Endodermal cell (in vitro differentiated cells): ENCODE data around the gene TTC29. TPM values are rescaled to one million over a fixed set of nuclear protein-coding genes. Genes with fewer than 3 reads are reported as not detected.

Experiments
- DNase-seq: peaks from one replicate; pipeline ENCODE4 v3.0.0-alpha.2; 2017
- H3K27ac ChIP-seq: 2 replicates; pipeline ENCODE4 v1.5.1; 2013; ENCODE audit warnings: mild to moderate bottlenecking, low read depth, low read length, moderate library complexity
- H3K27me3 ChIP-seq: 2 replicates; pipeline ENCODE4 v1.6.1; 2013; ENCODE audit warnings: mild to moderate bottlenecking, low read length, moderate library complexity; ENCODE audit not compliant: insufficient read depth, control insufficient read depth, poor library complexity, severe bottlenecking
- H3K36me3 ChIP-seq: 2 replicates; pipeline ENCODE4 v1.7.0; 2013; ENCODE audit warnings: mild to moderate bottlenecking, low read length, moderate library complexity; ENCODE audit not compliant: control insufficient read depth, insufficient read depth
- H3K4me1 ChIP-seq: one replicate; pipeline ENCODE4 v1.7.0; 2013; ENCODE audit warnings: low read length; ENCODE audit not compliant: control insufficient read depth, insufficient read depth
- H3K4me3 ChIP-seq: 2 replicates; pipeline ENCODE4 v1.5.1; 2013; ENCODE audit warnings: mild to moderate bottlenecking, low read length, moderate library complexity
- H3K9ac ChIP-seq: 2 replicates; pipeline ENCODE4 v1.6.1; 2013; ENCODE audit warnings: mild to moderate bottlenecking, low read length, moderate library complexity; ENCODE audit not compliant: poor library complexity, severe bottlenecking; ENCODE audit errors: extremely low read depth
- H3K9me3 ChIP-seq: 2 replicates; pipeline ENCODE4 v1.6.1; 2013; ENCODE audit warnings: mild to moderate bottlenecking, low read length, moderate library complexity; ENCODE audit not compliant: control insufficient read depth
- H3K27ac Mint-ChIP-seq: 2 replicates; pipeline ENCODE4 v1.8.0; 2020; ENCODE audit warnings: mixed read lengths
- H3K27me3 Mint-ChIP-seq: 2 replicates; pipeline ENCODE4 v1.8.0; 2021; ENCODE audit warnings: mild to moderate bottlenecking, mixed read lengths; ENCODE audit not compliant: insufficient read depth
- H3K36me3 Mint-ChIP-seq: 2 replicates; pipeline ENCODE4 v1.8.0; 2020; ENCODE audit warnings: low read depth, mixed read lengths
- H3K4me1 Mint-ChIP-seq: 2 replicates; pipeline ENCODE4 v1.8.0; 2020; ENCODE audit warnings: mixed read lengths
- H3K4me3 Mint-ChIP-seq: 2 replicates; pipeline ENCODE4 v1.8.0; 2020; ENCODE audit warnings: mild to moderate bottlenecking, moderate library complexity, mixed read lengths
- H3K9me3 Mint-ChIP-seq: 2 replicates; pipeline ENCODE4 v1.8.0; 2020; ENCODE audit warnings: mild to moderate bottlenecking, mixed read lengths
- WGBS, 2 experiments: methylation state at CpG; one replicate each; pipeline versions ENCODE4 v1.1.5 to v1.1.7; 2013; ENCODE audit warnings: missing lambda C conversion rate in 2 of 2, mixed read lengths in 1 of 2; ENCODE audit not compliant: insufficient coverage in 1 of 2, insufficient read length in 1 of 2; 5-methylcytosine and 5-hydroxymethylcytosine counted together
- total RNA-seq, 2 donors: library from RNA; stranded (reverse); fragmentation: NEBNext Ultra II Directional in 1 of 2; extraction: Animal tissue kit (Norgen Biotek cat#: 25700) in 1 of 2; gene quantifications; 2 replicates in 1 of 2; 3 replicates in 1 of 2; pipeline ENCODE4 v1.2.1, GENCODE V29; 2021
- TF ChIP-seq, protein P1 (sequence below): fragments of 200-600 bp; sonication (generic); conservative IDR thresholded peaks from 2 replicates; pipeline ENCODE4 v1.5.0; 2021; ENCODE audit warnings: antibody characterized with exemption, mild to moderate bottlenecking

TTC29 gene
- total RNA-seq, 2 donors from 2014 or later = 2.7 to 6.5 TPM

DNA sequence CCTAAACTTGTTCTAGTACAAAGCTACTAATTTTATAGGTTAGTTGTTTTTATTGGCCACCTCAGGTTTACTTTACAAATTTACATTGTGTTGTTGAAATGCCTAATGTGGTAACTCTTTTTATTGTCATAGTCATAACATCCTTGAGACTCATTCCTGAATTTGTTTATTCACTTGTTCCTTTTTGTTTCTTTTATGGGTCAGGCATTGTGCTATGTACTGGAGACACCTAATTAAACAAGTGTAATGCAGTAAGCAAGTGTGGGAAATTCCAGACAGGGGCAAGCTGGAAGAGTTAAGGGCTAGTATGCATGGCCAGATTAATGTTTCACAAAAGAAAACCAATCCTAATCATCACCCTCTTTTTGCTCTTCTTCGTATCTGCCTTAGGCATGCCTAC is 30.5 kb upstream of the TTC29 start:
- no peak overlapping the region for H3K27ac Mint-ChIP-seq

DNA sequence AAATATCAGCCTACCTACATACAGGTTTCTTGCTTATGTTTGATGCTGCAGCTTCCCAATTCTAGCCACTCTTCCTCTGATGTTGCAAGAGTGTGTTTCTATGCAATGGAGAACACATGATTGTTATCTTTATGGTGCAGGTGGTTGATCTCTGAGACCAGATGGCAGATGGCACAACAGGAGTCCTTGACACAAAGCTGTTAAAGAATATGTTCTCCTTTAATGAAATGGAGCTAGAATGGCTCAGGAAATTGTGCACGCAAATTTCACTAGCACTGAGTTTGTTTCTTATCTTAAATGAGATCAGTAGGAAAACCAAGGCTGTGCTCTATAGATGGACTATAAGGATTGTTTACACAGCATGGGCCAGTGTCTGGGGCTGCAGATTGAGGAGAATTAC is 29.9 kb upstream of the TTC29 start:
- no peaks in the 10 kb centered on the region for H3K36me3 Mint-ChIP-seq
- Histone ChIP-seq H3K9ac (no peak overlapping the region), H3K4me3 (no peak overlapping the region), H3K9me3 (no peaks in the 10 kb centered on the region), H3K4me1 (no peaks in the 10 kb centered on the region), H3K27ac (no peak overlapping the region), H3K36me3 (no peaks in the 10 kb centered on the region), H3K27me3 (no peaks in the 10 kb centered on the region)
- peaks cover 16% of the 10 kb centered on the region for H3K4me1 Mint-ChIP-seq
- TF ChIP-seq, protein P1, sequence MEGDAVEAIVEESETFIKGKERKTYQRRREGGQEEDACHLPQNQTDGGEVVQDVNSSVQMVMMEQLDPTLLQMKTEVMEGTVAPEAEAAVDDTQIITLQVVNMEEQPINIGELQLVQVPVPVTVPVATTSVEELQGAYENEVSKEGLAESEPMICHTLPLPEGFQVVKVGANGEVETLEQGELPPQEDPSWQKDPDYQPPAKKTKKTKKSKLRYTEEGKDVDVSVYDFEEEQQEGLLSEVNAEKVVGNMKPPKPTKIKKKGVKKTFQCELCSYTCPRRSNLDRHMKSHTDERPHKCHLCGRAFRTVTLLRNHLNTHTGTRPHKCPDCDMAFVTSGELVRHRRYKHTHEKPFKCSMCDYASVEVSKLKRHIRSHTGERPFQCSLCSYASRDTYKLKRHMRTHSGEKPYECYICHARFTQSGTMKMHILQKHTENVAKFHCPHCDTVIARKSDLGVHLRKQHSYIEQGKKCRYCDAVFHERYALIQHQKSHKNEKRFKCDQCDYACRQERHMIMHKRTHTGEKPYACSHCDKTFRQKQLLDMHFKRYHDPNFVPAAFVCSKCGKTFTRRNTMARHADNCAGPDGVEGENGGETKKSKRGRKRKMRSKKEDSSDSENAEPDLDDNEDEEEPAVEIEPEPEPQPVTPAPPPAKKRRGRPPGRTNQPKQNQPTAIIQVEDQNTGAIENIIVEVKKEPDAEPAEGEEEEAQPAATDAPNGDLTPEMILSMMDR = no peak
- no peak overlapping the region for H3K4me3 Mint-ChIP-seq
- no peaks in the 10 kb centered on the region for H3K27me3 Mint-ChIP-seq
- H3K27ac Mint-ChIP-seq = no peak overlapping the region
- DNase-seq = no peak
- no peaks in the 10 kb centered on the region for H3K9me3 Mint-ChIP-seq
- WGBS, 2 experiments = 93 to 100% methylated on average over 1 of the region's 1 CpG

More for the DNA sequence above, 30.5 kb upstream of the TTC29 start:
- no peaks in the 10 kb centered on the region for H3K36me3 ChIP-seq
- Mint-ChIP-seq H3K27me3 (no peaks in the 10 kb centered on the region), H3K4me3 (no peak overlapping the region), H3K36me3 (no peaks in the 10 kb centered on the region), H3K9me3 (no peaks in the 10 kb centered on the region), H3K4me1 (peaks cover 16% of the 10 kb centered on the region)
- no peaks in the 10 kb centered on the region for H3K27me3 ChIP-seq
- WGBS, 2 experiments = 50% methylated on average over 1 of the region's 1 CpG; no CpG with 5 or more reads in 1 of the 2 experiments
- no peaks in the 10 kb centered on the region for H3K4me1 ChIP-seq
- H3K9me3 ChIP-seq = no peaks in the 10 kb centered on the region
- H3K27ac ChIP-seq = no peak overlapping the region
- TF ChIP-seq, protein P1 = no peak
- no peak for DNase-seq
- no peak overlapping the region for H3K4me3 ChIP-seq
- no peak overlapping the region for H3K9ac ChIP-seq

DNA sequence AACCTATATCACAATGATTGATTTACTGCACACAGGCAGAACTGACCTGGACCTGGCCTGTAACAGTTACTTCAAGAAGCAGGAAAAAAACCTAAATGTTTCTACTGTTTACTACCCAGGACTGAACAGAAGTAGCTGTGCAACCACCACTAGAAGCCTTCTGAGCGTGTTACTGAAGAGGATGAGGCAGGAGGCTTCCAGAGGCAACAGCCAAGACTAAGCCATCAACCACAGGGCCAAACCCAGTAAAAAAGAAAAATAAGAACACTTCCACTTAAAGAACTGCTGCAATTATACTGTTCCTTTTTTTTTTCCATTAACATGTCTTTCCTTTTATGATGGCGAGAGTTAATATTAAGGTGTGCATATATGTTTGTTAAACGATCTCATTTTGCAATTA is 29.4 kb upstream of the TTC29 start:
- WGBS, 2 experiments = 84% methylated on average over 1 of the region's 3 CpGs; no CpG with 5 or more reads in 1 of the 2 experiments
- Histone ChIP-seq H3K9ac (no peak overlapping the region), H3K4me3 (no peak overlapping the region), H3K27ac (no peak overlapping the region), H3K9me3 (no peaks in the 10 kb centered on the region), H3K27me3 (no peaks in the 10 kb centered on the region), H3K4me1 (no peaks in the 10 kb centered on the region), H3K36me3 (no peaks in the 10 kb centered on the region)
- no peak for DNase-seq
- Mint-ChIP-seq H3K27ac (no peak overlapping the region), H3K27me3 (no peaks in the 10 kb centered on the region), H3K9me3 (no peaks in the 10 kb centered on the region), H3K4me1 (peaks cover 16% of the 10 kb centered on the region), H3K4me3 (no peak overlapping the region), H3K36me3 (no peaks in the 10 kb centered on the region)
- TF ChIP-seq, protein P1 = no peak
